GM11168 (cell line): ENCODE data around the gene TFAP2E.

Experiments
- in situ Hi-C: fragments of 300-500 bp; cut with MboI; formaldehyde crosslinking; loops from one replicate; pipeline ENCODE4 v1.12.0; 2022; ENCODE audit warnings: low sequenced_read_pairs; ENCODE audit not compliant: unreplicated experiment

The TFAP2E gene

DNA sequence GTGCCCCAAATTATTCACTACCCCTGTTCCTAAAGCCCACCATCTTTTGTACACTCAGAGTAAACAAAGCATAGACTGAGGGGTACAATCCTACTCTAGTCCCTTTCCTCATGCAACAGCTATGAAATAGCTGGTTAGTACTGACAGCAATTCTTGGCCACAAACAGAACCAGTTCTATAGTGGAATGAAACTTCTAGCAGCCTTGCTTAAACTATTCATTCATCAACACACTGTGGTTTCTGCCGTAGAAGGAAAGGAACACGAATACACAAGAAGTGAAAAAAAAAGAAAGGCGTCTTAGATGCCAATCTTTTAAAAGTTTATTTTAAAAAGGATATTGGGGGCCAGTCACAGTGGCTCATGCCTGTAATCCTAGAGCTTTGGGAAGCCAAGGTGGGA is 58.3 kb downstream of the TFAP2E start:
- in situ Hi-C loops, result no loop called here

DNA sequence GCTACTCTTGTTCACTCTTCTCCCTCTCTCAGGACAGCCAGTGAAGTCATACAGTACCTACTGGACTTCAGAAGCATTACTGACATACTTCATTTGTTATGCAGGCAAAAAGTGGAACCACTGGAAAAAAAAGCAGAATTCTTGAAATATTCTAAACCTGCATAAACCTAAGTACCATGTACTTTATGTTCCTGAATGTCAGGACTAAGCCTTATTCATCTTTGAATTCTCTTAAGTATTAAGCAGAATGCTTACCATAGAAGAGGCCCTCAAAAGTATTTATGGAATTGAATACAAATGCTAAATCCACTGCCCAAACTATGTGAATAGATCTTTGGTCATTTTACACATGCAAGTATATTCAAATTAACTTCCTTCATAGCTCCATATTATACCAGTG is 60.4 kb downstream of the TFAP2E start:
- in situ Hi-C loops, result no loop called here

DNA sequence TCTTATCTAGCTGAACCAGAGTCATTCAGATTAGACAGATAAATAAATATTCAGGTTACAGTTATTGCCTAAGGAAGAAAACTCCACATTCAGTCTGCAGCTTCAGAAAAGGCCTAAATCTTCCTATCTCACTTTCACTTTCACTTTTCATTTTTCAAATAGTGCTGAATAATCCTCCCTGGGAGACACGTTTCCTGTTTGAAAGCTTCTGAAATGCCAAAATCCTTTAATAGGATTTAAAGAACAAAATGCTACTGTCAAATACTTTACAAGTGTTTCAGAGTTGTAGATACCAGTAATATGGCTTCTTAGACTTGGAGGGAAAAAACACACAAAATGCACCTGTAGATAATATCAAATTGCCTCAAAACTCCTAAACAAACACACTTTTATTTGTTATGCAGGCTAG is 64.3 kb downstream of the TFAP2E start:
- in situ Hi-C loops, result no loop called here

- in situ Hi-C loops, result no loop called here
Observed at GRCh38 chr1:35640380-35641232, 67.5 kb downstream of the TFAP2E start.

DNA sequence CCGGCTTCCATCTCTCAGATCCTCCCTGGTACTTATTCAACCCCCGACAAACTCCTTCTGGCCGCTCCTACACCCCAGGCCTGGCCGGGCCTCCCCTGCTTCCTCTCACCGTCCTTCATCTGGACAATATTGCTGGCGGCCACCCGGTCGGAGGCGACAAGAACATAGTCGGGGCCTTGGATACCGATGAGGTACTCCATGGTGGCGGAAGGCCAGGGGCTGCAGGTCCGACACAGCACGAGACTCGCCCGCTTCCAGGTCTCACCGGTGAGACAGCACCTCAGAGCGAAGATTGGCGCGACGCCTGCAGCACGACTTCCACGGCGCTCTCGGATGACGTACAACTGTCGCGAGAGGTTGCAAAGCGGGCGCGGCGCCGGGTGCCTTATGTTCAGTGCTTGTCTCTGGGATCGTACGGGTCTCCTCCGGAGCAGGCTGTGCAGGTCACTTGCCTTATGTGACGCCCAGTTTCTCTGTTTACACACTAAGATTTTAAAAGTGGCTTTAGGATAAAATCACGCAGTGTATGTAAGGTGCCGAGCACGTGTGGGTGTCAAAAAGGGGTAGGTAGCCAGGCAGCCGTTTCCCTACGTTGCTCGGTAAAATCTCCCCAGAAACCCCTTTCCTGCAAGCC is 68.2 kb downstream of the TFAP2E start, which contains the start of gene PSMB2:
TSS of gene PSMB2 (minus strand) at position 294 of the 634 bp plus-strand sequence. CDS start at position 200, 94 bp downstream.
- in situ Hi-C loops, result no loop called here

GRCh38 chr1:35642471-35642955 is 69.4 kb downstream of the TFAP2E start:
- in situ Hi-C loops, result no loop called here

GRCh38 chr1:35644204-35644603 is 71.1 kb downstream of the TFAP2E start:
- in situ Hi-C loops, result no loop called here
